PC-3 (cell line): Measurements from ENCODE around the gene RNF8.

Source experiments
- CTCF ChIP-seq: fragments of 300-600 bp; sonication (generic); conservative IDR thresholded peaks from 2 replicates; pipeline ENCODE4 v1.5.1; 2017; ENCODE audit warnings: antibody characterized with exemption, low read depth, mild to moderate bottlenecking, low read length
- EZH2 ChIP-seq: fragments of 300-600 bp; sonication (generic); IDR thresholded peaks from one replicate; pipeline ENCODE4 v1.6.1; 2017; ENCODE audit warnings: antibody characterized with exemption, mild to moderate bottlenecking, low read length; ENCODE audit not compliant: unreplicated experiment

- TF ChIP-seq CTCF (no peak), EZH2 (no peak)
Measured at GRCh38 chr6:37313723-37314486, 39.9 kb upstream of the RNF8 start.
